ENCODE results near the gene TRIM38.

DNA sequence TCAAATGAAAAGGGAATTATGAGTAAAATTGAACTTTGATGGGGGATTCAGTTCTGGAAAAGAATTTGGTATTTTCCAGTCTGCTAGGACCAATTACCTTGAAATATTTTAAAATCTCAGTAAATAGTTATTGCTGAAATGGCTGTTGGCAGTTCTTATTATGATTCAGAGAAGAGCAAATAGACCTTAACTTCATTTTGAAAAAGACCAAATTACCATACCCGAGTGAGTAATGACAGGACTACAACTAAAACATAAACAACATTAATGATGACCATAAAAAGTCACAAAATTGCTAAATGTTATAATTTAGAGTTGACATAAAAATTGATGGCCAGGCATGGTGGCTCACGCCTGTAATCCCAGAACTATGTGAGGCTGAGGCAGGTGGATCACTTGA lies 21.7 kb downstream of the TRIM38 start:
- TF ChIP-seq YY1 (IDR thresholded peaks at IDR 0.05; ENCODE audit: insufficient read depth, insufficient read length) (no peak), SUZ12 (IDR thresholded peaks at IDR 0.05; ENCODE audit: extremely low read depth, insufficient read depth, insufficient read length) (no peak), ZNF274 (IDR thresholded peaks at IDR 0.05; ENCODE audit: low read depth, low read length) (no peak)
